NT2/D1 (cell line): ENCODE data around the gene LDAF1.

Source experiments
- DNase-seq: peaks from one replicate; pipeline ENCODE4 v3.0.0-alpha.2; 2011; ENCODE audit warnings: low read depth, low spot score
- H3K27me3 ChIP-seq: 2 replicates; pipeline ENCODE4 v1.6.0; 2011; ENCODE audit warnings: mild to moderate bottlenecking; ENCODE audit not compliant: insufficient read length, insufficient read depth
- H3K36me3 ChIP-seq: 2 replicates; pipeline ENCODE4 v1.6.1; 2011; ENCODE audit warnings: mild to moderate bottlenecking, low read length, mixed read lengths; ENCODE audit not compliant: insufficient read depth, insufficient read length
- H3K4me1 ChIP-seq: 2 replicates; pipeline ENCODE4 v1.5.1; 2011; ENCODE audit not compliant: insufficient read depth, insufficient read length
- H3K4me3 ChIP-seq: 2 replicates; pipeline ENCODE4 v1.5.1; 2011; ENCODE audit warnings: low read depth; ENCODE audit not compliant: insufficient read length
- H3K9ac ChIP-seq: 2 replicates; pipeline ENCODE4 v1.6.0; 2011; ENCODE audit warnings: low read depth; ENCODE audit not compliant: insufficient read length
- H3K9me3 ChIP-seq: 2 replicates; pipeline ENCODE4 v1.5.1; 2011; ENCODE audit warnings: mild to moderate bottlenecking, low read length; ENCODE audit not compliant: insufficient read depth
- SUZ12 ChIP-seq: IDR thresholded peaks from 2 replicates; pipeline ENCODE4 v1.6.1; 2011; ENCODE audit not compliant: insufficient read length, insufficient read depth; ENCODE audit errors: extremely low read depth
- YY1 ChIP-seq: IDR thresholded peaks from 2 replicates; pipeline ENCODE4 v1.6.1; 2011; ENCODE audit not compliant: insufficient read length, insufficient read depth
- ZNF274 ChIP-seq: IDR thresholded peaks from 2 replicates; pipeline ENCODE4 v1.6.1; 2011; ENCODE audit warnings: mild to moderate bottlenecking, low read depth, low read length

Gene LDAF1

GRCh38 chr16:21217121-21217520 lies 58.6 kb downstream of the LDAF1 start:
- H3K4me1 ChIP-seq = no peaks in the 10 kb centered on the region
- no peak for DNase-seq
- no peak overlapping the region for H3K4me3 ChIP-seq
- no peaks in the 10 kb centered on the region for H3K36me3 ChIP-seq
- no peak overlapping the region for H3K9ac ChIP-seq
- TF ChIP-seq SUZ12 = no peak
- TF ChIP-seq ZNF274 = no peak
- no peak for TF ChIP-seq YY1
- H3K9me3 ChIP-seq = peaks cover 9% of the 10 kb centered on the region; the same call in 1 of the 2 replicates
- H3K27me3 ChIP-seq = no peaks in the 10 kb centered on the region

- no peak for DNase-seq
- Histone ChIP-seq H3K4me1 (peaks cover 3% of the 10 kb centered on the region), H3K4me3 (no peak overlapping the region), H3K27me3 (no peaks in the 10 kb centered on the region), H3K9me3 (peaks cover 9% of the 10 kb centered on the region; the same call in 1 of the 2 replicates), H3K9ac (no peak overlapping the region), H3K36me3 (no peaks in the 10 kb centered on the region)
- TF ChIP-seq SUZ12 (no peak), ZNF274 (no peak), YY1 (no peak)
These were observed 59.7 kb downstream of the LDAF1 start for GRCh38 chr16:21218153-21218552.

GRCh38 chr16:21219551-21219950 lies 61.1 kb downstream of the LDAF1 start:
- TF ChIP-seq YY1 (no peak), SUZ12 (no peak), ZNF274 (no peak)
- H3K36me3 ChIP-seq = no peaks in the 10 kb centered on the region
- no peak overlapping the region for H3K9ac ChIP-seq
- H3K4me1 ChIP-seq = peaks cover 3% of the 10 kb centered on the region
- H3K4me3 ChIP-seq = no peak overlapping the region
- H3K27me3 ChIP-seq = no peaks in the 10 kb centered on the region
- DNase-seq = no peak
- H3K9me3 ChIP-seq = peaks cover 9% of the 10 kb centered on the region; the same call in 1 of the 2 replicates

GRCh38 chr16:21222495-21223337 lies 64.2 kb downstream of the LDAF1 start:
- Histone ChIP-seq H3K9ac (no peak overlapping the region), H3K27me3 (peaks cover 3% of the 10 kb centered on the region), H3K9me3 (peaks cover 9% of the 10 kb centered on the region; the same call in 1 of the 2 replicates), H3K4me1 (peaks cover 3% of the 10 kb centered on the region), H3K36me3 (no peaks in the 10 kb centered on the region), H3K4me3 (no peak overlapping the region)
- no peak for DNase-seq
- TF ChIP-seq YY1 (no peak), ZNF274 (no peak), SUZ12 (no peak)

GRCh38 chr16:21223787-21224186 lies 65.3 kb downstream of the LDAF1 start:
- TF ChIP-seq YY1 (no peak), ZNF274 (no peak), SUZ12 (no peak)

GRCh38 chr16:21224800-21225199 lies 66.3 kb downstream of the LDAF1 start:
- no peak for DNase-seq
- H3K4me3 ChIP-seq = no peak overlapping the region
- peaks cover 3% of the 10 kb centered on the region for H3K4me1 ChIP-seq
- no peaks in the 10 kb centered on the region for H3K36me3 ChIP-seq
- TF ChIP-seq YY1 (no peak), SUZ12 (no peak), ZNF274 (no peak)
- no peak overlapping the region for H3K9ac ChIP-seq
- H3K27me3 ChIP-seq = peaks cover 3% of the 10 kb centered on the region
- H3K9me3 ChIP-seq = peaks cover 9% of the 10 kb centered on the region; the same call in 1 of the 2 replicates

More at GRCh38 chr16:21223787-21224186, 65.3 kb downstream of the LDAF1 start:
- peaks cover 9% of the 10 kb centered on the region; the same call in 1 of the 2 replicates for H3K9me3 ChIP-seq
- H3K4me3 ChIP-seq = no peak overlapping the region
- no peak overlapping the region for H3K9ac ChIP-seq
- peaks cover 3% of the 10 kb centered on the region for H3K4me1 ChIP-seq
- H3K36me3 ChIP-seq = no peaks in the 10 kb centered on the region
- peaks cover 3% of the 10 kb centered on the region for H3K27me3 ChIP-seq
- no peak for DNase-seq

GRCh38 chr16:21226749-21227148 lies 68.3 kb downstream of the LDAF1 start:
- TF ChIP-seq ZNF274 = no peak
- no peak for TF ChIP-seq SUZ12
- TF ChIP-seq YY1 = no peak
- Histone ChIP-seq H3K27me3 (peaks cover 3% of the 10 kb centered on the region), H3K4me1 (peaks cover 3% of the 10 kb centered on the region), H3K9me3 (no peaks in the 10 kb centered on the region), H3K4me3 (no peak overlapping the region), H3K9ac (no peak overlapping the region), H3K36me3 (no peaks in the 10 kb centered on the region)
- DNase-seq = no peak

- Histone ChIP-seq H3K36me3 (no peaks in the 10 kb centered on the region), H3K27me3 (peaks cover 3% of the 10 kb centered on the region), H3K9me3 (no peaks in the 10 kb centered on the region), H3K9ac (no peak overlapping the region), H3K4me1 (peaks cover 3% of the 10 kb centered on the region), H3K4me3 (no peak overlapping the region)
- no peak for TF ChIP-seq SUZ12
- no peak for TF ChIP-seq ZNF274
- TF ChIP-seq YY1 = no peak
- DNase-seq = no peak
These were observed 69.4 kb downstream of the LDAF1 start for GRCh38 chr16:21227866-21228265.
